H1 (cell line): ENCODE measurements around the gene ADCY9. TPM values are rescaled to one million over a fixed set of nuclear protein-coding genes. Genes with fewer than 3 reads are reported as not detected.

Source experiments
- CTCF ChIA-PET: fragments of 300-600 bp; sonication (Branson Sonifier 250); formaldehyde crosslinking; loops from one replicate; lab custom pipeline; 2021; ENCODE audit not compliant: partially characterized antibody; lab: Charles Lee
- POLR2A ChIA-PET: fragments of 300-600 bp; sonication (Branson Sonifier 250); formaldehyde crosslinking; loops from one replicate; lab custom pipeline; 2021; ENCODE audit warnings: inconsistent platforms; ENCODE audit not compliant: partially characterized antibody; lab: Charles Lee
- DNase-seq, 2 experiments: peaks; one replicate each; pipeline versions ENCODE4 v3.0.0 to v3.0.0-alpha.2; 2010 to 2022; ENCODE audit warnings: low spot score in 2 of 2, low read depth in 1 of 2, mixed read lengths in 1 of 2
- FAIRE-seq: peaks from 2 replicates; lab custom pipeline; 2011; peaks lifted over from hg19 to GRCh38; lab: Jason Lieb, UNC
- H2AFZ ChIP-seq: 2 replicates; pipeline ENCODE4 v1.8.1; 2012; ENCODE audit warnings: low read length, inconsistent platforms
- H2AK5ac ChIP-seq: 2 replicates; pipeline ENCODE4 v1.6.1; 2013; ENCODE audit warnings: low read depth, low read length
- H2BK120ac ChIP-seq: replicated peaks from 2 replicates; pipeline ENCODE3; 2013; ENCODE audit warnings: low read depth, low read length, inconsistent platforms
- H2BK12ac ChIP-seq: 2 replicates; pipeline ENCODE4 v1.6.1; 2013; ENCODE audit warnings: low read depth, low read length
- H2BK15ac ChIP-seq: 2 replicates; pipeline ENCODE4 v1.6.1; 2013; ENCODE audit warnings: low read length
- H2BK20ac ChIP-seq: 2 replicates; pipeline ENCODE4 v1.6.1; 2013; ENCODE audit warnings: low read length
- H2BK5ac ChIP-seq: 2 replicates; pipeline ENCODE4 v1.6.1; 2013; ENCODE audit warnings: low read depth, low read length
- H3K14ac ChIP-seq: 2 replicates; pipeline ENCODE4 v1.6.1; 2013; ENCODE audit warnings: inconsistent platforms; ENCODE audit not compliant: insufficient read length
- H3K18ac ChIP-seq: 2 replicates; pipeline ENCODE4 v1.6.1; 2013; ENCODE audit warnings: low read length; ENCODE audit errors: extremely low read depth
- H3K23ac ChIP-seq: 2 replicates; pipeline ENCODE4 v1.6.1; 2013; ENCODE audit warnings: inconsistent platforms; ENCODE audit not compliant: insufficient read length
- H3K23me2 ChIP-seq: 2 replicates; pipeline ENCODE4 v1.6.1; 2013; ENCODE audit warnings: low read depth, low read length
- H3K27ac ChIP-seq: 2 replicates; pipeline ENCODE4 v1.6.1; 2011; ENCODE audit warnings: low read depth, low read length, inconsistent platforms
- H3K27me3 ChIP-seq, 4 experiments: replicated peaks in 1 of 4; 1 replicate in 1 of 4; 2 replicates in 3 of 4; pipeline versions ENCODE4 v1.6.1 to v1.8.1; 2011 to 2013; ENCODE audit warnings: low read length in 3 of 4, mild to moderate bottlenecking in 3 of 4, inconsistent platforms in 2 of 4, mixed read lengths in 2 of 4, moderate library complexity in 1 of 4; ENCODE audit not compliant: control insufficient read depth in 3 of 4, insufficient read depth in 3 of 4; ENCODE audit errors: extremely low read depth in 1 of 4
- H3K36me3 ChIP-seq, 4 experiments: 2 replicates each; pipeline versions ENCODE4 v1.6.1 to v1.8.1; 2011 to 2013; ENCODE audit warnings: mild to moderate bottlenecking in 4 of 4, low read length in 3 of 4, moderate library complexity in 2 of 4, control low read depth in 1 of 4, inconsistent platforms in 1 of 4; ENCODE audit not compliant: insufficient read depth in 4 of 4, control insufficient read depth in 2 of 4
- H3K4ac ChIP-seq: replicated peaks from 2 replicates; pipeline ENCODE3; 2013; ENCODE audit warnings: low read length, low read depth, mixed read lengths, inconsistent platforms; ENCODE audit not compliant: insufficient read length
- H3K4me1 ChIP-seq, 4 experiments: replicated peaks in 1 of 4; 1 replicate in 1 of 4; 2 replicates in 3 of 4; pipeline versions ENCODE4 v1.6.1 to v1.8.1; 2011 to 2013; ENCODE audit warnings: low read length in 3 of 4, inconsistent platforms in 2 of 4, mixed read lengths in 1 of 4; ENCODE audit not compliant: insufficient read depth in 4 of 4, control insufficient read depth in 3 of 4
- H3K4me2 ChIP-seq, 2 experiments: 2 replicates each; pipeline versions ENCODE4 v1.6.1 to v1.8.1; 2011 to 2013; ENCODE audit warnings: low read depth in 2 of 2, low read length in 2 of 2, control low read depth in 1 of 2, inconsistent platforms in 1 of 2, mild to moderate bottlenecking in 1 of 2; ENCODE audit not compliant: insufficient read depth in 1 of 2
- H3K4me3 ChIP-seq, 4 experiments: fragments of 200-600, 300-600 bp in 1 of 4; sonication (generic), shearing (Covaris generic), sonication (Bioruptor Twin) in 1 of 4; 2 replicates each; pipeline versions ENCODE4 v1.5.1 to v1.8.1; 2011 to 2016; ENCODE audit warnings: low read length in 4 of 4, low read depth in 3 of 4, control low read depth in 2 of 4, inconsistent platforms in 2 of 4, mild to moderate bottlenecking in 2 of 4, mixed read lengths in 1 of 4, moderate library complexity in 1 of 4; ENCODE audit not compliant: insufficient read depth in 2 of 4; ENCODE audit errors: extremely low read depth in 1 of 4
- H3K56ac ChIP-seq: replicated peaks from 2 replicates; pipeline ENCODE3; 2013; ENCODE audit warnings: low read depth, mild to moderate bottlenecking, mixed read lengths, low read length, inconsistent platforms; ENCODE audit not compliant: insufficient read length
- H3K79me1 ChIP-seq: 2 replicates; pipeline ENCODE4 v1.6.1; 2013; ENCODE audit warnings: low read depth, low read length, control low read depth
- H3K79me2 ChIP-seq, 2 experiments: 2 replicates each; pipeline versions ENCODE4 v1.6.1 to v1.8.1; 2012 to 2013; ENCODE audit warnings: low read length in 2 of 2, mild to moderate bottlenecking in 2 of 2, inconsistent platforms in 1 of 2; ENCODE audit not compliant: insufficient read depth in 2 of 2, control insufficient read depth in 1 of 2
- H3K9ac ChIP-seq, 4 experiments: replicated peaks in 1 of 4; 1 replicate in 1 of 4; 2 replicates in 3 of 4; pipeline versions ENCODE4 v1.6.1 to v1.8.1; 2011 to 2013; ENCODE audit warnings: low read depth in 3 of 4, low read length in 3 of 4, control low read depth in 2 of 4, mild to moderate bottlenecking in 2 of 4, moderate library complexity in 2 of 4, inconsistent platforms in 1 of 4; ENCODE audit errors: extremely low read depth in 1 of 4
- H3K9me3 ChIP-seq, 2 experiments: 2 replicates each; pipeline versions ENCODE4 v1.6.1 to v1.8.1; 2012 to 2013; ENCODE audit warnings: mild to moderate bottlenecking in 2 of 2, moderate library complexity in 2 of 2, control low read depth in 1 of 2, inconsistent platforms in 1 of 2, low read depth in 1 of 2, low read length in 1 of 2, mixed read lengths in 1 of 2; ENCODE audit not compliant: insufficient read depth in 2 of 2
- H4K20me1 ChIP-seq, 2 experiments: replicated peaks in 1 of 2; 2 replicates each; pipeline versions ENCODE3 to v1.8.1; 2011 to 2013; ENCODE audit warnings: inconsistent platforms in 2 of 2, low read length in 2 of 2, mild to moderate bottlenecking in 1 of 2; ENCODE audit not compliant: insufficient read depth in 2 of 2, control insufficient read depth in 1 of 2
- H4K5ac ChIP-seq: 2 replicates; pipeline ENCODE4 v1.6.1; 2013; ENCODE audit warnings: low read length, low read depth, mixed read lengths, inconsistent platforms; ENCODE audit not compliant: insufficient read length
- H4K8ac ChIP-seq: 2 replicates; pipeline ENCODE4 v1.8.0; 2013; ENCODE audit warnings: mild to moderate bottlenecking, moderate library complexity, low read length, inconsistent platforms; ENCODE audit not compliant: insufficient read depth; ENCODE audit errors: extremely low read depth
- H4K91ac ChIP-seq: replicated peaks from 2 replicates; pipeline ENCODE3; 2013; ENCODE audit warnings: low read length, mixed read lengths, inconsistent platforms; ENCODE audit not compliant: insufficient read length
- GABPA ChIP-seq: IDR thresholded peaks from 2 replicates; pipeline ENCODE4 v1.6.1; 2011; ENCODE audit warnings: mild to moderate bottlenecking, low read length, moderate library complexity, borderline replicate concordance; ENCODE audit not compliant: insufficient read depth
- WGBS, 2 experiments: shearing (Covaris generic) in 1 of 2; methylation state at CpG; one replicate each; pipeline versions ENCODE4 v1.1.6 to v1.1.7; 2013 to 2015; ENCODE audit warnings: low lambda C conversion rate in 2 of 2, mixed read lengths in 2 of 2, inconsistent platforms in 1 of 2, low coverage in 1 of 2, missing lambda C conversion rate in 1 of 2; ENCODE audit not compliant: insufficient replicate concordance in 2 of 2, insufficient coverage in 1 of 2, insufficient read length in 1 of 2; ENCODE audit errors: extremely low coverage in 1 of 2, missing lambda C conversion rate in 1 of 2; 5-methylcytosine and 5-hydroxymethylcytosine counted together
- polyA plus RNA-seq, 7 experiments: library from polyadenylated mRNA; depleted of rRNA in 3 of 7; stranded (reverse) in 5 of 7; unstranded in 2 of 7; fragments of >200 nt in 5 of 7; fragments of 200-250 nt in 2 of 7; gene quantifications; 1 replicate in 5 of 7; 2 replicates in 1 of 7; 4 replicates in 1 of 7; pipeline versions ENCODE4 v1.2.1 to v1.2.3, GENCODE V29; 2011 to 2013; ENCODE audit warnings: missing spikeins in 2 of 7, mixed read lengths in 2 of 7
- total RNA-seq: library from RNA; stranded (reverse); fragmentation: NEBNext Ultra II Directional; extraction: Animal tissue kit (Norgen Biotek cat#: 25700); gene quantifications from 2 replicates; pipeline ENCODE4 v1.2.1, GENCODE V29; 2021

ADCY9 gene
- total and polyA plus RNA-seq, 2 of the 8 experiments (the other 6 are each of a cell fraction or from before 2014, with no cell fraction given), result 5.4 to 13.1 TPM

DNA sequence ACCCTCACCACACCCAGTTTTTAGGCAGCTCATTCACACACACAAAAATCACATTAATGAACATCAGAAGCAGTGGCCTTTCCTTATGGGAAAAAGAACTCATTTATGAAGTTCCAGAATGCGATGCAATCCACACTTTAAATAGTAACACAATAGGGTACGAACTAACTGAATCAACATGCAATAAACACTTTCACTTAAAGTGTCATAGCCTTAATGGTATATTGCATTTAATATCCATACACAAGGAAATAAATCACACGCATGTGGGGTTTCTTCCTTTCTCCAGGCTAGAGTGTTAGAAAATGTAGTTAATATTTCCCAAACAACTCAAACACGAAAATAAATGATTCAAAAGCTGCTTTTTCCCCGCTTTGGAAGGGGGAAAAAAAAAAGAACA, 19.7 kb downstream of the ADCY9 start:
- 80% methylated on average over 5 of the region's 5 CpGs; no CpG with 5 or more reads in 1 of the 2 experiments for WGBS, 2 experiments
- no peak overlapping the region for H2BK120ac ChIP-seq
- no peak overlapping the region for H3K27ac ChIP-seq
- no peak overlapping the region for H4K91ac ChIP-seq
- H2BK20ac ChIP-seq, result no peak overlapping the region
- no peak overlapping the region for H3K56ac ChIP-seq
- no peak overlapping the region for H2BK15ac ChIP-seq
- no peaks in the 10 kb centered on the region for H3K27me3 ChIP-seq
- no peaks in the 10 kb centered on the region for H3K23me2 ChIP-seq
- POLR2A ChIA-PET, result interaction anchor here (1.5 kb wide), 1 partner anchor 15 kb away, joined by 5 read pairs; no protein-coding TSS in a partner anchor
- no peak overlapping the region for H3K4me2 ChIP-seq
- no peak overlapping the region for H2AK5ac ChIP-seq
- H3K4me3 ChIP-seq, result no peak overlapping the region
- no peaks in the 10 kb centered on the region for H4K20me1 ChIP-seq
- H2BK12ac ChIP-seq, result no peak overlapping the region
- FAIRE-seq (no peak), DNase-seq (no peak)
- no peaks in the 10 kb centered on the region for H3K9me3 ChIP-seq
- no peak overlapping the region for H3K14ac ChIP-seq
- H4K8ac ChIP-seq, result no peak overlapping the region
- H3K9ac ChIP-seq, result no peak overlapping the region
- no peak overlapping the region for H4K5ac ChIP-seq
- no peak overlapping the region for H3K4ac ChIP-seq
- H3K79me2 ChIP-seq, result no peaks in the 10 kb centered on the region
- no peak overlapping the region for H3K23ac ChIP-seq
- H2BK5ac ChIP-seq, result no peak overlapping the region
- H2AFZ ChIP-seq, result no peak overlapping the region
- peaks cover 0 to 6% (median 1%) of the 10 kb centered on the region in 4 experiments; a peak in 4 of 7 replicates for H3K4me1 ChIP-seq
- H3K79me1 ChIP-seq, result no peaks in the 10 kb centered on the region
- TF ChIP-seq GABPA, result no peak
- TF ChIP-seq, all 59 proteins: peak for 0
- CTCF ChIA-PET, result interaction anchor here (0.7 to 1.1 kb wide), 2 partner anchors 19 to 161 kb away, joined by 3 read pairs; no protein-coding TSS in a partner anchor
- Histone ChIP-seq H3K18ac (no peak overlapping the region), H3K36me3 (no peaks in the 10 kb centered on the region)
